ENCODE data around the gene KRTAP6-3.

DNA sequence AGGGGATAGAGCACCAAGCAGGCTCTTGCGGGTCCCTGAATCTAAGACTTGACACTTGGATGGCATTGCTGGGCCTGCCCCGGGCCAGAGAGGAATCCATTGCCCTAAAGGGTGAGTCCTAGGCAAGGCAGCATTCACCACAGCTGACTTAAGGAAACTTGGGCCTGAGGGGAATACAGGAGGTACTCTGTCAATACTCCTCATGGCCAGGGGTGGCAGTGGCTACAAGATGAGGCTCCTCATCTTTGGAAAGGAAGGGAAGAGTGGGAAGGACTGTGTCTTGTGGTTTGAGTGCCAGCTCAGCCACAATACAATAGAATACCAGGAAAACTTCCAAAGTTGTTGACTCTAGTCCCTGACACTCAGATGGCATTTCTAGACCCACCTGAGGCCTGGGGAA lies 13.7 kb downstream of the KRTAP6-3 start:
- TF ChIP-seq POLR2AphosphoS5 (IDR thresholded peaks at IDR 0.05; ENCODE audit: insufficient read depth, low read depth, low read length) (no peak), EZH2 (IDR thresholded peaks at IDR 0.05; ENCODE audit: borderline replicate concordance, low read depth, low read length, severe bottlenecking) (no peak)
- TF ChIP-seq, protein P1, sequence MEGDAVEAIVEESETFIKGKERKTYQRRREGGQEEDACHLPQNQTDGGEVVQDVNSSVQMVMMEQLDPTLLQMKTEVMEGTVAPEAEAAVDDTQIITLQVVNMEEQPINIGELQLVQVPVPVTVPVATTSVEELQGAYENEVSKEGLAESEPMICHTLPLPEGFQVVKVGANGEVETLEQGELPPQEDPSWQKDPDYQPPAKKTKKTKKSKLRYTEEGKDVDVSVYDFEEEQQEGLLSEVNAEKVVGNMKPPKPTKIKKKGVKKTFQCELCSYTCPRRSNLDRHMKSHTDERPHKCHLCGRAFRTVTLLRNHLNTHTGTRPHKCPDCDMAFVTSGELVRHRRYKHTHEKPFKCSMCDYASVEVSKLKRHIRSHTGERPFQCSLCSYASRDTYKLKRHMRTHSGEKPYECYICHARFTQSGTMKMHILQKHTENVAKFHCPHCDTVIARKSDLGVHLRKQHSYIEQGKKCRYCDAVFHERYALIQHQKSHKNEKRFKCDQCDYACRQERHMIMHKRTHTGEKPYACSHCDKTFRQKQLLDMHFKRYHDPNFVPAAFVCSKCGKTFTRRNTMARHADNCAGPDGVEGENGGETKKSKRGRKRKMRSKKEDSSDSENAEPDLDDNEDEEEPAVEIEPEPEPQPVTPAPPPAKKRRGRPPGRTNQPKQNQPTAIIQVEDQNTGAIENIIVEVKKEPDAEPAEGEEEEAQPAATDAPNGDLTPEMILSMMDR (IDR thresholded peaks at IDR 0.05; ENCODE audit: extremely low read depth in 1 of 2, insufficient read depth in 1 of 2, low read depth in 1 of 2, low read length in 2 of 2): no peak
- TF ChIP-seq, protein P2, sequence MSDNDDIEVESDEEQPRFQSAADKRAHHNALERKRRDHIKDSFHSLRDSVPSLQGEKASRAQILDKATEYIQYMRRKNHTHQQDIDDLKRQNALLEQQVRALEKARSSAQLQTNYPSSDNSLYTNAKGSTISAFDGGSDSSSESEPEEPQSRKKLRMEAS (IDR thresholded peaks at IDR 0.05; ENCODE audit: insufficient read depth, insufficient read length): no peak

Measured in endothelial cell of umbilical vein (primary cell).